ENCODE results near the gene UCK2.

GRCh38 chr1:165816157-165816556, 11.3 kb upstream of the UCK2 start:
- no peak for TF ChIP-seq PKNOX1 (IDR thresholded peaks at IDR 0.05)
- TF ChIP-seq HDGF (IDR thresholded peaks at IDR 0.05; ENCODE audit: borderline replicate concordance) = no peak
- TF ChIP-seq SUZ12 (IDR thresholded peaks at IDR 0.05) = no peak
- no peak for TF ChIP-seq FOXA1 (IDR thresholded peaks at IDR 0.05)
- no peak for TF ChIP-seq BHLHE40 (IDR thresholded peaks at IDR 0.05; ENCODE audit: borderline replicate concordance)

All from HEK293T (cell line).